HG03457 (cell line): ENCODE data around the gene GGTLC1.

ENCODE experiments used
- ATAC-seq: cut with Tn5 transposase; IDR thresholded peaks from one replicate; pipeline ENCODE4 v1.9.1; 2021; ENCODE audit warnings: moderate number of reproducible peaks; ENCODE audit not compliant: unreplicated experiment

Gene GGTLC1

GRCh38 chr20:23988561-23988960 is at the start of gene GGTLC1:
TSS of gene GGTLC1 (minus strand) at chr20:23988779. CDS start at chr20:23986611, 2,168 bp downstream.
- no peak for ATAC-seq

- ATAC-seq: no peak
These were observed 46.2 kb upstream of the GGTLC1 start for GRCh38 chr20:24034820-24035219.

- no peak for ATAC-seq
These were observed 45.0 kb upstream of the GGTLC1 start for GRCh38 chr20:24033565-24033964.

- ATAC-seq: no peak
These were observed 44.6 kb upstream of the GGTLC1 start for GRCh38 chr20:24033151-24033550.

GRCh38 chr20:24032400-24032898 is 43.9 kb upstream of the GGTLC1 start:
- ATAC-seq: no peak

- ATAC-seq: no peak
These were observed 38.6 kb upstream of the GGTLC1 start for GRCh38 chr20:24027229-24027628.

- no peak for ATAC-seq
These were observed 34.1 kb upstream of the GGTLC1 start for GRCh38 chr20:24022621-24023180.

- no peak for ATAC-seq
These were observed 30.2 kb upstream of the GGTLC1 start for GRCh38 chr20:24018796-24019195.

GRCh38 chr20:24017458-24017755 is 28.8 kb upstream of the GGTLC1 start:
- no peak for ATAC-seq

GRCh38 chr20:24016607-24017457 is 28.3 kb upstream of the GGTLC1 start:
- ATAC-seq: no peak

GRCh38 chr20:24013953-24014352 is 25.4 kb upstream of the GGTLC1 start:
- no peak for ATAC-seq

GRCh38 chr20:24011282-24011681 is 22.7 kb upstream of the GGTLC1 start:
- no peak for ATAC-seq

GRCh38 chr20:24007758-24008157 is 19.2 kb upstream of the GGTLC1 start:
- ATAC-seq: no peak

- ATAC-seq: no peak
These were observed 18.6 kb upstream of the GGTLC1 start for GRCh38 chr20:24007073-24007595.

GRCh38 chr20:24006626-24007025 is 18.0 kb upstream of the GGTLC1 start:
- ATAC-seq: no peak

GRCh38 chr20:24004471-24004870 is 15.9 kb upstream of the GGTLC1 start:
- ATAC-seq: no peak

GRCh38 chr20:24002896-24003295 is 14.3 kb upstream of the GGTLC1 start:
- ATAC-seq: no peak

- ATAC-seq: no peak
These were observed 13.3 kb upstream of the GGTLC1 start for GRCh38 chr20:24001712-24002405.

GRCh38 chr20:23998844-23999243 is 10.3 kb upstream of the GGTLC1 start:
- ATAC-seq: no peak

- ATAC-seq: no peak
These were observed 9.8 kb upstream of the GGTLC1 start for GRCh38 chr20:23998392-23998791.

GRCh38 chr20:23995905-23996666 is 7.5 kb upstream of the GGTLC1 start:
- ATAC-seq: no peak
